Stomach (tissue), 4 donors: ENCODE measurements around the gene NSD1.

Experiments used
- CTCF ChIP-seq, 7 experiments: fragments of 450-650 bp in 4 of 7; fragments of 200-600 bp in 3 of 7; sonication (generic) in 3 of 7; IDR thresholded peaks; one replicate each; pipeline ENCODE4 v1.5.1; 2016 to 2019; ENCODE audit warnings: antibody characterized with exemption in 7 of 7, control low read depth in 2 of 7, mild to moderate bottlenecking in 1 of 7
- POLR2A ChIP-seq, 4 donors: fragments of 450-650 bp; IDR thresholded peaks; one replicate each; pipeline ENCODE4 v1.6.1; 2016; ENCODE audit warnings: antibody characterized with exemption in 4 of 4, control low read depth in 2 of 4, mild to moderate bottlenecking in 1 of 4, moderate library complexity in 1 of 4

DNA sequence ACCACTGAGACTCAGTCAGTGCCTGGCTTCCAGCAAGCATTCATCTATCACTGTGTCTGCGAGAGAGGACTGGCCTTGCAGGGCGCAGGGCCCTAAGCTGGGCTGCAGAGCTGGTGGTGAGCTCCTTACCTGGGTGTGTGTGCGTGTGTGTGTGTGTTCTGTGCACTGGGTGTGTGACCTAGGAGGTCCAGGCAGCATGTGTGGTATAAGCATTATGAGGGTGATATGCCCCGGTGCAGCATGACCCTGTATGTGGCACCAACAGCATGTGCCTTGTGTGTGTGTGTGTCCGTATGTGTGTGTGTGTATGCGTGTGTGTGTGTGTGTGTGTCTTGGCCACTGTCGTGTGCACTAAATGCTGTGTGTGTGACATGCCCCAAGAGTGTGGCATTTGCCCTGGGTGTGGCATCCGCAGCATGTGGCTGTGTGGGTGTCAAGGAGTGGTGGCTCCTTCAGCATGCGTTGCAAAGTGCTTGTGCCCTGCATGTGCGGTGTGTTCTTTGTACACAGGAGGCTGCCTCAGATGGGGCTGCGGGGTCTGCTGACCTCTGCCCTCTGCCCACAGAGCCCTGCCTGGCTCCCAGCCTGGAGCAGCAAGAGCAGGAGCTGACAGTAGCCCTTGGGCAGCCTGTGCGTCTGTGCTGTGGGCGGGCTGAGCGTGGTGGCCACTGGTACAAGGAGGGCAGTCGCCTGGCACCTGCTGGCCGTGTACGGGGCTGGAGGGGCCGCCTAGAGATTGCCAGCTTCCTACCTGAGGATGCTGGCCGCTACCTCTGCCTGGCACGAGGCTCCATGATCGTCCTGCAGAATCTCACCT, 43.5 kb upstream of the NSD1 start:
- TF ChIP-seq CTCF (IDR thresholded peaks at IDR 0.05) (no peak), POLR2A (IDR thresholded peaks at IDR 0.05) (no peak)
